Parathyroid adenoma (tissue), 2 donors: ENCODE measurements around the gene MUC5AC.
"Not testable (repeated sequence)": the region's sequence is repeated elsewhere in the genome, so short reads cannot be mapped to it uniquely, and the experiment has no call there.

ENCODE experiments used
- H2AFZ ChIP-seq: fragments of 300-600 bp; sonication (generic); one replicate; pipeline ENCODE4 v1.7.0; 2017; ENCODE audit warnings: antibody characterized with exemption, mild to moderate bottlenecking
- H3K27ac ChIP-seq: fragments of 300-600 bp; sonication (generic); one replicate; pipeline ENCODE4 v1.7.0; 2017
- H3K27me3 ChIP-seq: fragments of 300-600 bp; sonication (generic); one replicate; pipeline ENCODE4 v1.7.0; 2017; ENCODE audit warnings: low read length; ENCODE audit not compliant: control insufficient read depth, insufficient read depth
- H3K36me3 ChIP-seq: fragments of 300-600 bp; sonication (generic); one replicate; pipeline ENCODE4 v1.7.0; 2017; ENCODE audit warnings: low read length; ENCODE audit not compliant: control insufficient read depth, insufficient read depth
- H3K4me1 ChIP-seq: fragments of 300-600 bp; sonication (generic); one replicate; pipeline ENCODE4 v1.7.0; 2017; ENCODE audit warnings: control low read depth
- H3K4me2 ChIP-seq: fragments of 300-600 bp; sonication (generic); one replicate; pipeline ENCODE4 v1.7.0; 2017; ENCODE audit warnings: low read length
- H3K4me3 ChIP-seq: fragments of 300-600 bp; sonication (generic); one replicate; pipeline ENCODE4 v1.7.0; 2017; ENCODE audit warnings: low read depth, low read length
- H3K79me2 ChIP-seq: fragments of 300-600 bp; sonication (generic); one replicate; pipeline ENCODE4 v1.7.0; 2017; ENCODE audit warnings: control low read depth
- H3K9ac ChIP-seq: fragments of 300-600 bp; sonication (generic); one replicate; pipeline ENCODE4 v1.7.0; 2017; ENCODE audit warnings: mild to moderate bottlenecking
- H3K9me3 ChIP-seq: fragments of 300-600 bp; sonication (generic); one replicate; pipeline ENCODE4 v1.7.0; 2017; ENCODE audit warnings: low read length; ENCODE audit not compliant: control insufficient read depth
- CTCF ChIP-seq: fragments of 300-600 bp; sonication (generic); IDR thresholded peaks from one replicate; pipeline ENCODE4 v1.7.0; 2017; ENCODE audit warnings: antibody characterized with exemption, mild to moderate bottlenecking
- donor health status: primary hyperparathyroidism.

MUC5AC gene

DNA sequence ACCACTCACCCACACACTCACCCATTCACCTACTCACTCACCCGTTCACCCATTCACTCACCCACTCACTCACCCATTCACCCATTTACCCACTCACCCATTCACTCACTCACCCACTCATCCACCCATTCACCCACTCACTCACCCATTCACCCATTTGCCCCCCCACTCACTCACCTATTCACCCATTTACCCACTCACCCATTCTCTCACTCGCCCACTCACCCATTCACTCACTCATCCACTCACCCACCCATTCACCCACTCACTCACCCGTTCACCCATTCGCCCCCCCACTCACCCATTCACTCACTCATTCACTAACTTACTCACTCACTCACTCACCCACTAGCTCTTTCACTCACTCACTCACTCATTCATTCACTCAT, 15.0 kb downstream of the MUC5AC start:
- Histone ChIP-seq H3K36me3 (no peaks in the 10 kb centered on the region), H3K9ac (no peak overlapping the region), H3K9me3 (no peaks in the 10 kb centered on the region), H3K4me3 (no peak overlapping the region), H3K27me3 (no peaks in the 10 kb centered on the region), H3K4me2 (no peak overlapping the region), H2AFZ (no peak overlapping the region), H3K4me1 (no peaks in the 10 kb centered on the region), H3K79me2 (no peaks in the 10 kb centered on the region), H3K27ac (no peak overlapping the region)
- TF ChIP-seq CTCF: no peak

DNA sequence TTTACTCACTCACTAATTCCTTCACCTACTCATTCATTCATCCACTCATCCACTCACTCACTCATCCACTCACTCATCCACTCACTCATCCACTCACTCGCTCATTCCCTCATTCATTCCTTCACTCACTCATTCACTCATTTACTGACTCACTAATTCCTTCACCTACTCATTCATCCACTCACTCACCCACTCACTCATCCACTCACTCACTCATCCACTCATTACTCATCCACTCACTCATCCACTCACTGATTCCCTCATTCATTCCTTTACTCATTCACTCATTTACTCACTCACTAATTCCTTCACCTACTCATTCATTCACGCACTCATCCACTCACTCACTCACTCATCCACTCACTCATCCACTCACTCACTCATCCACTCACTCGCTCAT, 15.6 kb downstream of the MUC5AC start:
- not testable (repeated sequence) for H3K36me3 ChIP-seq, H2AFZ ChIP-seq, H3K9ac ChIP-seq, H3K4me3 ChIP-seq, H3K4me2 ChIP-seq, H3K27me3 ChIP-seq, H3K27ac ChIP-seq, H3K79me2 ChIP-seq, H3K9me3 ChIP-seq, H3K4me1 ChIP-seq

- no peaks in the 10 kb centered on the region for H3K36me3 ChIP-seq
- no peaks in the 10 kb centered on the region for H3K79me2 ChIP-seq
- no peak overlapping the region for H3K4me2 ChIP-seq
- no peak overlapping the region for H3K9ac ChIP-seq
- no peak overlapping the region for H3K4me3 ChIP-seq
- H2AFZ ChIP-seq: no peak overlapping the region
- H3K27ac ChIP-seq: no peak overlapping the region
- no peaks in the 10 kb centered on the region for H3K4me1 ChIP-seq
- H3K27me3 ChIP-seq: no peaks in the 10 kb centered on the region
- no peak for TF ChIP-seq CTCF
- H3K9me3 ChIP-seq: no peaks in the 10 kb centered on the region
Observed at GRCh38 chr11:1174441-1175370, 17.0 kb downstream of the MUC5AC start.

DNA sequence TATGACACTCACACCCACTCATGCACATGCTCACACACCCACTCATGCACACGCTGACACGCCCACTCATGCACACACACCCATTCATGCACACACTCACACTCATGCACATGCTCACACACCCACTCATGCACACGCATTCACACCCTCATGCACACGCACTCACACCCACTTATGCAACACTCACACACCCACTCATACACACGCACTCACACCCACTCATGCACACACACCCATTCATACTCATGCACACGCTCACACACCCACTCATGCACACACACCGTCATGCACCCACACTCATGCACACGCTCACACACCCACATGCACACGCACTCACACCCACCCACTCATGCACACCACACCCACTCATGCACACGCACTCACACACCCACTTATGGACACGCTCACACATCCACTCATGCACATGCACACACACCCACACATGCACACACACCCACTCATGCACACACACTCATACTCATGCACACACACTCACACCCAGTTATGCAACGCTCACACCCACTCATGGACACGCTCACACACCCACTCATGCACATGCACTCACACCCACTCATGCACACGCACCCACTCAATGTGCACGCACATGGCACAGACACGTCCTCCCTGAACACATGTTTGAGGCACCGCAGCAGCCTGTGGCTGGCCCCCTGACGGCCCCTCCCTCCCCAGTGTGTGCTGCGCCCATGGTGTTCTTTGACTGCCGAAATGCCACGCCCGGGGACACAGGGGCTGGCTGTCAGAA, 17.9 kb downstream of the MUC5AC start:
- no peaks in the 10 kb centered on the region for H3K36me3 ChIP-seq
- H3K4me1 ChIP-seq: no peaks in the 10 kb centered on the region
- no peak overlapping the region for H3K9ac ChIP-seq
- H3K27me3 ChIP-seq: no peaks in the 10 kb centered on the region
- H3K4me3 ChIP-seq: no peak overlapping the region
- no peak overlapping the region for H2AFZ ChIP-seq
- H3K79me2 ChIP-seq: no peaks in the 10 kb centered on the region
- no peak overlapping the region for H3K27ac ChIP-seq
- no peaks in the 10 kb centered on the region for H3K9me3 ChIP-seq
- TF ChIP-seq CTCF: no peak
- no peak overlapping the region for H3K4me2 ChIP-seq

DNA sequence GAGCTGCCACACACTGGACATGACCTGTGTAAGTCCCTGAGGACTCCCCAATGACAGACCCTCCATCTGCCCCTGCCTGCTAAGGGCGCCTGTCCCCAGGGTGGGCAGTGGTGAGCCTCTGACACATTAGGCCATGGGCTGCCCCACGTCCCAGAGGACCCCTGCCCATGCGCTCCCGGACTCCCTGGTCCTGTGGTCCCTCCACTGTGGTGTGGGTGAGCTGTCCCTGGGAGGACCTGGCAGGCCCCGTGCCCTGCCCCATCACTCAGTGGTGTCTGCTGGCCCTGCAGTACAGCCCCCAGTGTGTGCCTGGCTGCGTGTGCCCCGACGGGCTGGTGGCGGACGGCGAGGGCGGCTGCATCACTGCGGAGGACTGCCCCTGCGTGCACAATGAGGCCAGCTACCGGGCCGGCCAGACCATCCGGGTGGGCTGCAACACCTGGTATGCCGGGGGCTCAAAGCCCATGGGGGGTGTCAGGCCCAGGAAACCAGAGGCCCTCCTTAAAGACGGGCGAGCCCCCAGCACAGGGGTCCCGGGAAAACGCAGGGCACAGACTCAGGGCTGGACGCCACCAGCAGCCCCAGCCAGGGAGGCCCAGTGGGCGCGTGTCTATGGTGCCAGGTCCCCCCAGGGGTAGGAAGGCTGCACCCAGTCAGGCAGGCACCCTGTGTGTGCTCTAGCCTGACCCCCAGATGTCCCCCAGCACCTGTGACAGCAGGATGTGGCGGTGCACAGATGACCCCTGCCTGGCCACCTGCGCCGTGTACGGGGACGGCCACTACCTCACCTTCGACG, 18.7 kb downstream of the MUC5AC start:
- no peak overlapping the region for H3K27ac ChIP-seq
- H3K4me1 ChIP-seq: no peaks in the 10 kb centered on the region
- no peak overlapping the region for H2AFZ ChIP-seq
- no peaks in the 10 kb centered on the region for H3K9me3 ChIP-seq
- no peak for TF ChIP-seq CTCF
- no peak overlapping the region for H3K4me3 ChIP-seq
- no peak overlapping the region for H3K9ac ChIP-seq
- H3K4me2 ChIP-seq: no peak overlapping the region
- no peaks in the 10 kb centered on the region for H3K79me2 ChIP-seq
- no peaks in the 10 kb centered on the region for H3K36me3 ChIP-seq
- no peaks in the 10 kb centered on the region for H3K27me3 ChIP-seq
